Esophagus muscularis mucosa (tissue), 4 donors: ENCODE measurements around the gene ZMYND19.
"Not testable (repeated sequence)": the region's sequence is repeated elsewhere in the genome, so short reads cannot be mapped to it uniquely, and the experiment has no call there.

Source experiments
- CTCF ChIP-seq, 3 experiments: fragments of 200-600 bp in 2 of 3; fragments of 450-650 bp in 1 of 3; sonication (generic) in 2 of 3; IDR thresholded peaks; one replicate each; pipeline ENCODE4 v1.5.1; 2017 to 2019; ENCODE audit warnings: antibody characterized with exemption in 3 of 3, mild to moderate bottlenecking in 2 of 3, moderate library complexity in 1 of 3
- EP300 ChIP-seq: sonication (generic); formaldehyde crosslinking; IDR thresholded peaks from one replicate; pipeline ENCODE4 v1.6.1; 2017; ENCODE audit warnings: antibody characterized with exemption
- POLR2A ChIP-seq: fragments of 450-650 bp; IDR thresholded peaks from one replicate; pipeline ENCODE4 v1.6.1; 2017; ENCODE audit warnings: antibody characterized with exemption, moderate library complexity, mild to moderate bottlenecking, low read depth
- POLR2AphosphoS5 ChIP-seq, 2 donors: sonication (generic); formaldehyde crosslinking; IDR thresholded peaks; one replicate each; pipeline ENCODE4 v1.6.1; 2017; ENCODE audit warnings: antibody characterized with exemption in 2 of 2

DNA sequence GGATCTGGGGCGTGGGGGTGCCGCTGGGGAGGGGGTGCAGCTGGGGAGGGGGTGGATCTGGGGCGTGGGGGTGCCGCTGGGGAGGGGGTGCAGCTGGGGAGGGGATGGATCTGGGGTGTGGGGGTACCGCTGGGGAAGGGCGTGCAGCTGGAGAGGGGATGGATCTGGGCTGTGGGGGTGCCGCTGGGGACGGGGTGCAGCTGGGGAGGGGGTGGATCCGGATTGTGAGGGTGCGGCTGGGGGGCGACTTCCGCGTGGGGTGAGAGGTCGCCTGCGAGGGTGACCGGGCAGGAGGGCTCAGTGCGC is 39.4 kb downstream of the ZMYND19 start:
- not testable (repeated sequence) for TF ChIP-seq POLR2A; CTCF (IDR thresholded peaks at IDR 0.05); EP300; POLR2AphosphoS5 (IDR thresholded peaks at IDR 0.05)
